Retinal pigment epithelial cell (primary cell): ENCODE measurements around the gene SHISA9.

Source experiments
- DNase-seq: peaks from one replicate; pipeline ENCODE4 v3.0.0-alpha.2; 2010; ENCODE audit warnings: low read depth
- H3K4me3 ChIP-seq: 2 replicates; pipeline ENCODE4 v1.5.1; 2011; ENCODE audit warnings: mild to moderate bottlenecking, low read length, control low read depth, moderate library complexity
- TF ChIP-seq, protein P1 (sequence below): conservative IDR thresholded peaks from 2 replicates; pipeline ENCODE4 v1.5.1; 2011; ENCODE audit warnings: low read depth, low read length, control low read depth, inconsistent platforms

The SHISA9 gene

DNA sequence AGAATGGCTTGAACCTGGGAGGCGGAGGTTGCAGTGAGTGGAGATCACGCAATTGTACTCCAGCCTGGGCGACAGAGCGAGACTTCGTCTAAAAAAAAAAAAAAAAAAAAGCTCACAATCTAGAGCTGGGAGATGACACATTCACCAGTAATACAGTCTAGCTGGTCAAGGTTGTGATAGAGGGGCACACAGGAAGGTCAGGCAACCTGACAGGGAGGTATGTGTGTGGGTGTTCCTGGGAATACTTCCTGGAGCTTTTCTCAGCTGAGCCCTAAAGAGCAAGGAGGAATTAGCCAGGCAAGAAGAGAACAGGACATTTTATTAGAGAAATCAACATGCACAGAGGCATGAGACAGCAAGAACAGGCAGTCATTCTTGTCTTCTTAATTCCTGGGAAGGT, 216.7 kb downstream of the SHISA9 start:
- H3K4me3 ChIP-seq: no peak overlapping the region
- TF ChIP-seq, protein P1, sequence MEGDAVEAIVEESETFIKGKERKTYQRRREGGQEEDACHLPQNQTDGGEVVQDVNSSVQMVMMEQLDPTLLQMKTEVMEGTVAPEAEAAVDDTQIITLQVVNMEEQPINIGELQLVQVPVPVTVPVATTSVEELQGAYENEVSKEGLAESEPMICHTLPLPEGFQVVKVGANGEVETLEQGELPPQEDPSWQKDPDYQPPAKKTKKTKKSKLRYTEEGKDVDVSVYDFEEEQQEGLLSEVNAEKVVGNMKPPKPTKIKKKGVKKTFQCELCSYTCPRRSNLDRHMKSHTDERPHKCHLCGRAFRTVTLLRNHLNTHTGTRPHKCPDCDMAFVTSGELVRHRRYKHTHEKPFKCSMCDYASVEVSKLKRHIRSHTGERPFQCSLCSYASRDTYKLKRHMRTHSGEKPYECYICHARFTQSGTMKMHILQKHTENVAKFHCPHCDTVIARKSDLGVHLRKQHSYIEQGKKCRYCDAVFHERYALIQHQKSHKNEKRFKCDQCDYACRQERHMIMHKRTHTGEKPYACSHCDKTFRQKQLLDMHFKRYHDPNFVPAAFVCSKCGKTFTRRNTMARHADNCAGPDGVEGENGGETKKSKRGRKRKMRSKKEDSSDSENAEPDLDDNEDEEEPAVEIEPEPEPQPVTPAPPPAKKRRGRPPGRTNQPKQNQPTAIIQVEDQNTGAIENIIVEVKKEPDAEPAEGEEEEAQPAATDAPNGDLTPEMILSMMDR: no peak
- peak; percentile 5 for DNase-seq

GRCh38 chr16:13120091-13120490, 218.7 kb downstream of the SHISA9 start:
- TF ChIP-seq, protein P1: no peak

GRCh38 chr16:13120557-13120956, 219.2 kb downstream of the SHISA9 start:
- TF ChIP-seq, protein P1: no peak
- H3K4me3 ChIP-seq: no peak overlapping the region
- DNase-seq: no peak

More at GRCh38 chr16:13120091-13120490, 218.7 kb downstream of the SHISA9 start:
- DNase-seq: no peak
- no peak overlapping the region for H3K4me3 ChIP-seq

DNA sequence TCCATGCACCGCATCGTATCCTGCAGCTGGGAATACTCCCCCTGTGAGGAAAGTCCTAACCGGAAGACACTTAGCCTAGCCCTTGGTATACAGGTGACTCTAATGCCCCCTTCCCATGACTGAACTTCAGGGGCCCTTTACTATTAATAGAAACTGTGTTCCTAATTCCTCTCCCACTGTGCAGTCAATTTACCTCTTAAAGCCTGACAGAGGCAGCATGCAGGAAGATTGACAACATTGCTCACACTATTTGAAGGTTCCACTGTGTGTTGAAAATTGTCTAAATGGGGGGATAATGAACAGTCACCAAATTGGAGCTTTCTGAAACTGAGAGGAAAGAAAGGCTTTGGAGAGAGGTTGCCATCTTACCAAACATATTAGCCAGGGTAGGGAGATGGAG, 222.6 kb downstream of the SHISA9 start:
- no peak overlapping the region for H3K4me3 ChIP-seq
- no peak for DNase-seq
- TF ChIP-seq, protein P1: no peak

DNA sequence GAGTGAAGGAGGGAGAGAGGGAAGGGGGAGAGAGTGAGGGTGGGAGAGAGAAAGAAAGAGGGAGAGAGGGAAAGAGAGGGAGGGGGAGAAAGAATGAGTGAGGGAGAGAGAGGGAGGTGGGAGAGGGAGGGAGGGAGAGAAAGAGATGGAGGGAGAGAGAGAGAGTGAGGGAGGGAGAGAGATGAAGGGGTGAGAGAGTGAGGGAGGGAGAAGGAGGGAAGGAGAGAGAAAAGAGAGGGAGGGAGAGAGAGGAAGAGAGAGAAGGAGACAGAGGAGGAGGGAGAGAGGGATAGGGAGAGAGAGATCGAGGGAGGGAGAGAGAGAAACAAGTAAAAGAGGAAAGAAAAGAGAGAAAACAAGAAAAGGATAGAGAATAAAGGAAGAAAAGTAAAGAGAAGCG, 225.7 kb downstream of the SHISA9 start:
- no peak for DNase-seq
- TF ChIP-seq, protein P1: no peak
- no peak overlapping the region for H3K4me3 ChIP-seq

DNA sequence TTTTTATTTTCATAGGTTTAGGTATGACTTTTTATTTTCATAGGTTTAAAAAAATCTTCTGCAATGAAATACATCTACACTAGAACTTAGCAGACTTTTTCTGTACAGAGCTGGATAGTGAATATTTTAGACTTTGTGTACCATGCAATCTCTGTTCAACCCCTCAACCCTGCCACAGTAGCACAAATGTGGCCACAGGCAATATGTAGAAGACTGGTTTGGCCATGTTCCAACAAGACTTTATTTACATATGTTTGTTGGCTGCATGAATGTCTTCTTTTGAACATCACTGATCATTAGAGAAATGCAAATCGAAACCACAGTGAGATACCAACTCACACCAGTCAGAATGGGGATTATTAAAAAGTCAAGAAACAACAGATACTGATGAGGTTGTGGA, 229.2 kb downstream of the SHISA9 start:
- no peak overlapping the region for H3K4me3 ChIP-seq
- TF ChIP-seq, protein P1: no peak
- DNase-seq: no peak

DNA sequence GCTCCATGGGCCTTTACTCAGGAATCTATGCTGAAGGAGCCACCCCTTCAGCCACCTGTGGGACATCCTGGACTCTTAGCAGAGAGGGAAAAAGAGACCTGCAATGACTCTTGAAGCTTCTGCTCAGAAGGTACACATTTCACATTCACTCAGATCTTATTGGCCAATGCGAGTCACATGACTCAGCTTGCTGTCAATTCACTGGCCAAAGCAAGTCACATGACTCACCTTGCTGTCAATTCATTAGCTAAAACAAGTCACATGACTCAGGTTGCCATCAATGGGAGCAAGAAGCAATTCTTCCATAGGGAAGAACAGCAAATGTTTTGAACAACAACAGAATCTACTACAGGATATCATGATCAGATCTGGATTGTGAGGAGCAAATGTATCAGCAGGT, 233.4 kb downstream of the SHISA9 start:
- TF ChIP-seq, protein P1: no peak
- DNase-seq: no peak
- H3K4me3 ChIP-seq: no peak overlapping the region
